IMR-90 (cell line): ENCODE data around the gene PCBP3.

ENCODE experiments used
- CHD1 ChIP-seq: IDR thresholded peaks from 2 replicates; pipeline ENCODE4 v1.6.1; 2012; ENCODE audit warnings: low read depth, low read length, improper control_type of control experiment
- CTCF ChIP-seq: conservative IDR thresholded peaks from 2 replicates; pipeline ENCODE4 v1.5.1; 2012; ENCODE audit warnings: mild to moderate bottlenecking, low read depth, low read length, improper control_type of control experiment
- MAFK ChIP-seq: IDR thresholded peaks from 2 replicates; pipeline ENCODE4 v1.6.1; 2012; ENCODE audit warnings: low read depth, low read length, improper control_type of control experiment
- POLR2A ChIP-seq: IDR thresholded peaks from 2 replicates; pipeline ENCODE4 v1.6.1; 2012; ENCODE audit warnings: mild to moderate bottlenecking, low read depth, low read length
- RAD21 ChIP-seq: IDR thresholded peaks from 2 replicates; pipeline ENCODE4 v1.6.1; 2012; ENCODE audit warnings: low read length, improper control_type of control experiment
- RFX5 ChIP-seq: IDR thresholded peaks from 2 replicates; pipeline ENCODE4 v1.8.0; 2012; ENCODE audit warnings: low read depth, mild to moderate bottlenecking, low read length, moderate library complexity
- SMC3 ChIP-seq: fragments of 150-350 bp; IDR thresholded peaks from 2 replicates; pipeline ENCODE4 v1.6.1; 2016; ENCODE audit warnings: low read depth, mild to moderate bottlenecking, antibody characterized with exemption, low read length, moderate library complexity
- USF2 ChIP-seq: fragments of 150-350 bp; IDR thresholded peaks from 2 replicates; pipeline ENCODE4 v1.6.1; 2017; ENCODE audit warnings: mild to moderate bottlenecking, antibody characterized with exemption, low read length, low read depth

- TF ChIP-seq POLR2A (no peak), CTCF (no peak), USF2 (peak; percentile 41; the same call in 1 of the 2 replicates), RFX5 (no peak), RAD21 (no peak), SMC3 (no peak), MAFK (no peak), CHD1 (no peak)
Observed at GRCh38 chr21:45865106-45865835, 221.7 kb downstream of the PCBP3 start.
